K562 (cell line): Measurements from ENCODE around the gene GPC3. TPM values are rescaled to one million over a fixed set of nuclear protein-coding genes. Genes with fewer than 3 reads are reported as not detected.

Experiments used
- ATAC-seq: fragments of 200-7000 bp; cut with Tn5 transposase; 3 replicates; pipeline ENCODE4 v1.9.1; 2020; ENCODE audit warnings: moderate library complexity
- BruUV-seq: library from RNA; stranded (reverse); fragments of 400-500 nt; replicated peaks from 2 replicates; lab custom pipeline; 2021; lab: Mats Ljungman, UMichigan
- CTCF ChIA-PET: fragments of 300-600 bp; formaldehyde crosslinking; extraction: SDS; loops from one replicate; lab custom pipeline; 2021; ENCODE audit warnings: low intra/inter-chr PET ratio; lab: Yijun Ruan, JAX
- POLR2A ChIA-PET: fragments of 300-600, 350-650 bp; sonication (Branson Sonifier 250); formaldehyde crosslinking; extraction: SDS; loops from one replicate; lab custom pipeline; 2021; ENCODE audit warnings: antibody characterized with exemption, inconsistent platforms; lab: Yijun Ruan, JAX
- DNase-seq, 4 experiments: peaks; one replicate each; pipeline versions ENCODE4 v3.0.0 to v3.0.0-alpha.2; 2011 to 2018; ENCODE audit warnings: low spot score in 3 of 4, mixed read lengths in 3 of 4; ENCODE audit errors: extremely low read depth in 1 of 4
- FAIRE-seq: peaks from 2 replicates; lab custom pipeline; 2011; peaks lifted over from hg19 to GRCh38; lab: Jason Lieb, UNC
- H2AFZ ChIP-seq: 2 replicates; pipeline ENCODE4 v1.6.0; 2011; ENCODE audit warnings: low read depth, low read length, control low read depth, inconsistent platforms
- H3K27ac ChIP-seq: fragments of 200-600 bp; 3 replicates; pipeline ENCODE4 v1.8.0; 2011; ENCODE audit warnings: low read depth, mild to moderate bottlenecking, control low read depth, inconsistent platforms, low read length, moderate library complexity, mixed read lengths; ENCODE audit errors: extremely low read depth
- H3K27me3 ChIP-seq, 2 experiments: fragments of 300-600 bp in 1 of 2; 2 replicates in 1 of 2; 3 replicates in 1 of 2; pipeline versions ENCODE4 v1.6.0 to v1.8.0; 2011; ENCODE audit warnings: inconsistent platforms in 2 of 2, low read length in 2 of 2, mild to moderate bottlenecking in 1 of 2, mixed read lengths in 1 of 2, moderate library complexity in 1 of 2; ENCODE audit not compliant: control insufficient read depth in 2 of 2, insufficient read depth in 2 of 2
- H3K36me3 ChIP-seq: fragments of 300-600 bp; 3 replicates; pipeline ENCODE4 v1.8.0; 2011; ENCODE audit warnings: mild to moderate bottlenecking, low read length, inconsistent platforms; ENCODE audit not compliant: control insufficient read depth, insufficient read depth
- H3K4me1 ChIP-seq, 2 experiments: fragments of 200-600 bp in 1 of 2; replicated peaks in 1 of 2; 2 replicates in 1 of 2; 3 replicates in 1 of 2; pipeline versions ENCODE4 v1.5.1 to v1.8.0; 2011; ENCODE audit warnings: inconsistent platforms in 2 of 2, low read length in 2 of 2, mild to moderate bottlenecking in 1 of 2, mixed read lengths in 1 of 2, moderate library complexity in 1 of 2; ENCODE audit not compliant: control insufficient read depth in 2 of 2, insufficient read depth in 2 of 2
- H3K4me2 ChIP-seq: 2 replicates; pipeline ENCODE4 v1.6.1; 2011; ENCODE audit warnings: low read length, control low read depth, inconsistent platforms, mixed read lengths; ENCODE audit not compliant: insufficient read depth
- H3K4me3 ChIP-seq: fragments of 200-600 bp; sonication (generic), shearing (Covaris generic); 2 replicates; pipeline ENCODE4 v1.5.1; 2016; ENCODE audit warnings: control low read depth, inconsistent platforms
- H3K79me2 ChIP-seq: fragments of 200-600 bp; 3 replicates; pipeline ENCODE4 v1.8.0; 2011; ENCODE audit warnings: low read length, inconsistent platforms; ENCODE audit not compliant: control insufficient read depth, insufficient read depth
- H3K9ac ChIP-seq, 2 experiments: 2 replicates each; pipeline versions ENCODE4 v1.6.0 to v1.6.1; 2011; ENCODE audit warnings: low read depth in 2 of 2, low read length in 2 of 2, control low read depth in 1 of 2, inconsistent platforms in 1 of 2, mild to moderate bottlenecking in 1 of 2, mixed read lengths in 1 of 2; ENCODE audit not compliant: insufficient read depth in 1 of 2
- H3K9me1 ChIP-seq: one replicate; pipeline ENCODE4 v1.6.0; 2011; ENCODE audit warnings: inconsistent platforms, mild to moderate bottlenecking, low read length, moderate library complexity; ENCODE audit not compliant: control insufficient read depth, insufficient read depth
- H3K9me3 ChIP-seq: replicated peaks from 2 replicates; pipeline ENCODE4 v1.5.1; 2011; ENCODE audit warnings: low read depth, low read length, inconsistent platforms; ENCODE audit not compliant: control insufficient read depth, insufficient read depth
- H4K20me1 ChIP-seq: replicated peaks from 2 replicates; pipeline ENCODE4 v1.6.1; 2011; ENCODE audit warnings: low read length, inconsistent platforms, mixed read lengths; ENCODE audit not compliant: control insufficient read depth, insufficient read depth
- CHCHD3 ChIP-seq: fragments of 250-450 bp; sonication (Bioruptor Pico); IDR thresholded peaks from 2 replicates; pipeline ENCODE4 v2.1.2; 2022; ENCODE audit warnings: mild to moderate bottlenecking
- E2F6 ChIP-seq, 2 experiments: IDR thresholded peaks; 2 replicates each; pipeline ENCODE4 v1.6.1; 2011; ENCODE audit warnings: borderline replicate concordance in 1 of 2, control low read depth in 1 of 2, low read depth in 1 of 2, low read length in 1 of 2, mild to moderate bottlenecking in 1 of 2, mixed read lengths in 1 of 2, moderate library complexity in 1 of 2; ENCODE audit not compliant: insufficient read depth in 1 of 2, insufficient read length in 1 of 2, poor library complexity in 1 of 2, severe bottlenecking in 1 of 2; ENCODE audit errors: extremely low read depth in 1 of 2
- ESRRA ChIP-seq: fragments of 450-650 bp; IDR thresholded peaks from 2 replicates; pipeline ENCODE4 v1.6.1; 2014; ENCODE audit warnings: low read depth, mild to moderate bottlenecking, moderate library complexity, borderline replicate concordance
- FOXJ3 ChIP-seq: sonication (generic); formaldehyde crosslinking; IDR thresholded peaks from 2 replicates; pipeline ENCODE4 v1.4.0; 2020; ENCODE audit warnings: mild to moderate bottlenecking, missing genetic modification reagents
- GTF2A2 ChIP-seq: IDR thresholded peaks from 2 replicates; pipeline ENCODE4 v1.6.1; 2016; ENCODE audit warnings: mild to moderate bottlenecking, missing genetic modification characterization, missing compliant biosample characterization
- MNT ChIP-seq, 2 experiments: fragments of 450-650 bp; conservative IDR thresholded peaks; 2 replicates each; pipeline ENCODE4 v1.6.1; 2017; ENCODE audit warnings: mild to moderate bottlenecking in 2 of 2, moderate library complexity in 2 of 2
- NUFIP1 ChIP-seq: fragments of 450-650 bp; IDR thresholded peaks from 2 replicates; pipeline ENCODE4 v1.6.1; 2018; ENCODE audit not compliant: partially characterized antibody
- RFX7 ChIP-seq: fragments of 250-450 bp; sonication (Bioruptor Pico); IDR thresholded peaks from 2 replicates; pipeline ENCODE4 v1.5.1; 2021; ENCODE audit warnings: mild to moderate bottlenecking
- SAFB2 ChIP-seq: fragments of 200-400 bp; formaldehyde crosslinking; IDR thresholded peaks from 2 replicates; pipeline ENCODE4 v1.6.1; 2018; ENCODE audit warnings: borderline replicate concordance, low read length, low read depth, moderate library complexity; ENCODE audit not compliant: severe bottlenecking
- SMAD3 ChIP-seq: fragments of 450-650 bp; formaldehyde crosslinking; conservative IDR thresholded peaks from 2 replicates; pipeline ENCODE4 v1.4.0; 2020; ENCODE audit warnings: mild to moderate bottlenecking
- SPI1 ChIP-seq: IDR thresholded peaks from 2 replicates; pipeline ENCODE4 v1.6.1; 2011; ENCODE audit warnings: low read depth, low read length, control low read depth, borderline replicate concordance
- ZNF124 ChIP-seq: sonication (generic); formaldehyde crosslinking; IDR thresholded peaks from 2 replicates; pipeline ENCODE4 v1.8.1; 2022; ENCODE audit warnings: missing genetic modification reagents
- WGBS: fragments of 100-300 bp; shearing (Covaris generic); methylation state at CpG from one replicate; pipeline ENCODE4 v1.1.6; 2016; ENCODE audit warnings: low coverage, mixed read lengths; ENCODE audit not compliant: insufficient coverage; ENCODE audit errors: missing lambda C conversion rate; 5-methylcytosine and 5-hydroxymethylcytosine counted together
- in situ Hi-C: fragments of 300-500 bp; cut with MboI; formaldehyde crosslinking; loops from 4 replicates; pipeline ENCODE4 v1.15.0; 2018; ENCODE audit warnings: inconsistent platforms, mixed read lengths
- intact Hi-C: fragments of 100-400 bp; cut with micrococcal nuclease; formaldehyde crosslinking; loops from 2 replicates; pipeline ENCODE4 v1.14.2; 2022
- polyA plus RNA-seq, 8 experiments: library from polyadenylated mRNA; depleted of rRNA in 4 of 8; stranded (reverse) in 5 of 8; unstranded in 3 of 8; fragments of >200 nt; fragmentation: Nextera tagmentation in 2 of 8; fragmentation: Illumina TruSeq in 1 of 8; extraction: Ambion mirVana in 2 of 8; extraction: Trizol in 1 of 8; gene quantifications; 2 replicates each; pipeline versions ENCODE4 v1.2.1 to v1.2.3, GENCODE V29; 2011 to 2014; ENCODE audit warnings: inconsistent platforms in 1 of 8, missing spikeins in 1 of 8
- total RNA-seq, 7 experiments: library from RNA; depleted of rRNA in 6 of 7; stranded (reverse); fragments of >200 nt in 6 of 7; fragmentation: Illumina TruSeq in 2 of 7; extraction: Trizol in 2 of 7; gene quantifications; 2 replicates each; pipeline versions ENCODE4 v1.2.1 to v1.2.3, GENCODE V29; 2011 to 2021; ENCODE audit warnings: low replicate concordance in 1 of 7
- TF ChIP-seq, protein P1 (sequence below): IDR thresholded peaks from 2 replicates; pipeline ENCODE4 v1.6.1; 2016; ENCODE audit warnings: missing genetic modification characterization, missing compliant biosample characterization
- TF ChIP-seq, protein P2 (sequence below): fragments of 450-650 bp; IDR thresholded peaks from 2 replicates; pipeline ENCODE4 v1.7.1; 2018; ENCODE audit warnings: mild to moderate bottlenecking, low read depth; ENCODE audit not compliant: partially characterized antibody

Gene GPC3
- total and polyA plus RNA-seq, 9 of the 15 experiments (the other 6 are each of a cell fraction or from before 2014, with no cell fraction given) = 0.42 TPM; not detected in 8

GRCh38 chrX:133661962-133662839, 323.2 kb downstream of the GPC3 start:
- CTCF ChIA-PET = no interaction called here
- no peak overlapping the region for H2AFZ ChIP-seq
- H3K36me3 ChIP-seq = no peaks in the 10 kb centered on the region
- H3K27ac ChIP-seq = no peak overlapping the region
- FAIRE-seq (no peak), DNase-seq (no peak), ATAC-seq (no peak)
- POLR2A ChIA-PET = no interaction called here
- no peaks in the 10 kb centered on the region for H3K9me3 ChIP-seq
- WGBS = 0% methylated on average over 2 of the region's 3 CpGs
- BruUV-seq = no TSS peak
- intact Hi-C loops = no loop called here
- in situ Hi-C loops = loop anchor here (25.0 kb wide), 1 partner anchor 675 kb away; no protein-coding TSS in a partner anchor
- no peaks in the 10 kb centered on the region for H3K79me2 ChIP-seq
- no peaks in the 10 kb centered on the region for H3K27me3 ChIP-seq
- H3K4me3 ChIP-seq = no peak overlapping the region
- no peaks in the 10 kb centered on the region for H3K4me1 ChIP-seq
- no peak overlapping the region for H3K4me2 ChIP-seq
- no peaks in the 10 kb centered on the region for H3K9me1 ChIP-seq
- H3K9ac ChIP-seq = no peak overlapping the region
- no peaks in the 10 kb centered on the region for H4K20me1 ChIP-seq
- TF ChIP-seq CHCHD3 (CRISPR knock-in tag) = no peak
- TF ChIP-seq, protein P1, sequence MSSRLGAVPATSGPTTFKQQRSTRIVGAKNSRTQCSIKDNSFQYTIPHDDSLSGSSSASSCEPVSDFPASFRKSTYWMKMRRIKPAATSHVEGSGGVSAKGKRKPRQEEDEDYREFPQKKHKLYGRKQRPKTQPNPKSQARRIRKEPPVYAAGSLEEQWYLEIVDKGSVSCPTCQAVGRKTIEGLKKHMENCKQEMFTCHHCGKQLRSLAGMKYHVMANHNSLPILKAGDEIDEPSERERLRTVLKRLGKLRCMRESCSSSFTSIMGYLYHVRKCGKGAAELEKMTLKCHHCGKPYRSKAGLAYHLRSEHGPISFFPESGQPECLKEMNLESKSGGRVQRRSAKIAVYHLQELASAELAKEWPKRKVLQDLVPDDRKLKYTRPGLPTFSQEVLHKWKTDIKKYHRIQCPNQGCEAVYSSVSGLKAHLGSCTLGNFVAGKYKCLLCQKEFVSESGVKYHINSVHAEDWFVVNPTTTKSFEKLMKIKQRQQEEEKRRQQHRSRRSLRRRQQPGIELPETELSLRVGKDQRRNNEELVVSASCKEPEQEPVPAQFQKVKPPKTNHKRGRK = no peak
- TF ChIP-seq SAFB2 = no peak
- no peak for TF ChIP-seq RFX7
- no peak for TF ChIP-seq SMAD3 (CRISPR knock-in tag)
- TF ChIP-seq, protein P2, sequence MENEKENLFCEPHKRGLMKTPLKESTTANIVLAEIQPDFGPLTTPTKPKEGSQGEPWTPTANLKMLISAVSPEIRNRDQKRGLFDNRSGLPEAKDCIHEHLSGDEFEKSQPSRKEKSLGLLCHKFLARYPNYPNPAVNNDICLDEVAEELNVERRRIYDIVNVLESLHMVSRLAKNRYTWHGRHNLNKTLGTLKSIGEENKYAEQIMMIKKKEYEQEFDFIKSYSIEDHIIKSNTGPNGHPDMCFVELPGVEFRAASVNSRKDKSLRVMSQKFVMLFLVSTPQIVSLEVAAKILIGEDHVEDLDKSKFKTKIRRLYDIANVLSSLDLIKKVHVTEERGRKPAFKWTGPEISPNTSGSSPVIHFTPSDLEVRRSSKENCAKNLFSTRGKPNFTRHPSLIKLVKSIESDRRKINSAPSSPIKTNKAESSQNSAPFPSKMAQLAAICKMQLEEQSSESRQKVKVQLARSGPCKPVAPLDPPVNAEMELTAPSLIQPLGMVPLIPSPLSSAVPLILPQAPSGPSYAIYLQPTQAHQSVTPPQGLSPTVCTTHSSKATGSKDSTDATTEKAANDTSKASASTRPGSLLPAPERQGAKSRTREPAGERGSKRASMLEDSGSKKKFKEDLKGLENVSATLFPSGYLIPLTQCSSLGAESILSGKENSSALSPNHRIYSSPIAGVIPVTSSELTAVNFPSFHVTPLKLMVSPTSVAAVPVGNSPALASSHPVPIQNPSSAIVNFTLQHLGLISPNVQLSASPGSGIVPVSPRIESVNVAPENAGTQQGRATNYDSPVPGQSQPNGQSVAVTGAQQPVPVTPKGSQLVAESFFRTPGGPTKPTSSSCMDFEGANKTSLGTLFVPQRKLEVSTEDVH = no peak
- no peak for TF ChIP-seq FOXJ3
- TF ChIP-seq SPI1 = no peak
- no peak for TF ChIP-seq NUFIP1
- TF ChIP-seq GTF2A2 (tag) = no peak
- TF ChIP-seq MNT (conservative IDR thresholded peaks at IDR 0.05) = no peak
- no peak for TF ChIP-seq E2F6 (IDR thresholded peaks at IDR 0.05; ENCODE audit: borderline replicate concordance in 1 of 2, extremely low read depth in 1 of 2, insufficient read depth in 1 of 2, insufficient read length in 1 of 2, low read depth in 1 of 2, low read length in 1 of 2, poor library complexity in 1 of 2, severe bottlenecking in 1 of 2)
- no peak for TF ChIP-seq ESRRA
- TF ChIP-seq ZNF124 = no peak
